Tibial nerve (tissue), 4 donors: ENCODE data around the gene ADGRG1. TPM values are rescaled to one million over a fixed set of nuclear protein-coding genes. Genes with fewer than 3 reads are reported as not detected.

Source experiments
- DNase-seq, 2 donors: peaks; one replicate each; pipeline ENCODE4 v3.0.0-alpha.2; 2019; ENCODE audit warnings: low spot score in 2 of 2
- H3K27ac ChIP-seq, 4 donors: fragments of 200-600 bp; sonication (generic) in 3 of 4; one replicate each; pipeline ENCODE4 v1.5.1; 2017 to 2019; ENCODE audit warnings: mild to moderate bottlenecking in 1 of 4
- H3K27me3 ChIP-seq, 2 donors: fragments of 200-600 bp; sonication (generic) in 1 of 2; one replicate each; pipeline versions ENCODE4 v1.5.1 to v1.6.0; 2017 to 2019
- H3K36me3 ChIP-seq, 3 donors: fragments of 200-600 bp; sonication (generic); one replicate each; pipeline ENCODE4 v1.5.1; 2018 to 2019
- H3K4me1 ChIP-seq, 4 donors: fragments of 200-600 bp; sonication (generic) in 3 of 4; one replicate each; pipeline ENCODE4 v1.5.1; 2017 to 2019
- H3K4me3 ChIP-seq, 4 donors: fragments of 200-600 bp; sonication (generic) in 3 of 4; one replicate each; pipeline ENCODE4 v1.5.1; 2017 to 2019; ENCODE audit warnings: mild to moderate bottlenecking in 1 of 4, moderate library complexity in 1 of 4
- H3K9me3 ChIP-seq, 4 donors: fragments of 200-600 bp; sonication (generic) in 3 of 4; one replicate each; pipeline ENCODE4 v1.5.1; 2017 to 2019
- CTCF ChIP-seq, 5 experiments: fragments of 200-600 bp in 3 of 5; fragments of 450-650 bp in 2 of 5; sonication (generic) in 3 of 5; IDR thresholded peaks; one replicate each; pipeline ENCODE4 v1.5.1; 2016 to 2019; ENCODE audit warnings: antibody characterized with exemption in 5 of 5, mild to moderate bottlenecking in 3 of 5, moderate library complexity in 2 of 5
- EP300 ChIP-seq, 2 donors: sonication (generic); formaldehyde crosslinking; IDR thresholded peaks; one replicate each; pipeline ENCODE4 v1.6.1; 2017; ENCODE audit warnings: antibody characterized with exemption in 2 of 2, mild to moderate bottlenecking in 1 of 2
- POLR2A ChIP-seq, 2 donors: fragments of 450-650 bp; IDR thresholded peaks; one replicate each; pipeline ENCODE4 v1.6.1; 2017; ENCODE audit warnings: antibody characterized with exemption in 2 of 2, mild to moderate bottlenecking in 2 of 2, moderate library complexity in 2 of 2
- WGBS, 2 donors: methylation state at CpG; one replicate each; pipeline ENCODE4 v1.1.5; 2018; 5-methylcytosine and 5-hydroxymethylcytosine counted together
- total RNA-seq, 4 donors: library from RNA; depleted of rRNA; stranded (reverse); fragments of >200 nt; gene quantifications; one replicate each; pipeline ENCODE4 v1.1.0, GENCODE V29; 2016

ADGRG1 gene
- total RNA-seq, 4 donors from 2014 or later = 9.0 to 59.4 (median 41.8) TPM

DNA sequence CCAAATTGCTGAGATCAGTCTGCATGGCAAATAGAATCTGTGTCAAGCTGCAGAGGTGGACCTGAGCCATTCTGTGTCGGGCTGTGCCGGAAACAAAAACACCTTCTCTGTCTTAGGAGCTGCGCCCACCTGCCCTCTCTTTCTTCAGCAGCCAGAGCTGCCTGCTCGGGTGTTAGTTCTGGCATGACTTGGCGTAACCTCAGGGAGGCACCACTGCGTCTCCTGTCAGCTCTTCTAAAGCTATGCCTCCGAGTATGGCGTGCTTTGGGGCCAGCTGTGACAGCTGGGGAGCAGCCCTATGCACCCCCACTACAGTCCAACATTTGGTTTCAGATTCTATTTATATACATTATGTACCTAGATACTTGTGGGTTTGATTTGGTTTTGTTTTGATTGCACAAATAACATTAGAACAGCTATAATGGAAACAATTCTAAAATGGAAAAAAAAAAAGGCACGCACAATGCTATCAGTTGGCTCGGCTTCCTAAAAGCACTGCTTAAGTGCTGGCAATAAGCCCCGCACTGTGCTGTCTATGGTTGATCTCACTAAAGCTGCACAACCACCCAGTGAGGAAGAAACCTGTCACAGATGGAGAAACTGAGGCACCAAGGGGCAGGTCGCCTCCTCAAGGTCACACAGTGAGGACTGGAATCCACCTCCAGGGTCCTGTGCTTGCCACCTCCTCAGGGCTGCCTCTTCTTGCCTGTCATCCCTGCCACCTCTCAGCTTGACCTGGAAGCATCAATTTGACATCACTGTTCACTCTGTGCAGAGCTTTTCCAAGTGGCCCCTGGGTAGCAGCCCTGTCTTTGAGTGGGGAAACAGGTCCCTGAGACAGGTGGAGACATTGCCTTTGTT lies 18.7 kb upstream of the ADGRG1 start:
- Histone ChIP-seq H3K4me1 (peaks cover 0 to 7% (median 0%) of the 10 kb centered on the region in 4 donors), H3K27me3 (no peaks in the 10 kb centered on the region), H3K4me3 (no peak overlapping the region), H3K27ac (peak overlapping the region in 1 of 4 donors; percentile 17), H3K36me3 (no peaks in the 10 kb centered on the region), H3K9me3 (no peaks in the 10 kb centered on the region)
- 44 to 58% methylated on average over 12 of the region's 12 CpGs for WGBS, 2 donors
- no peak for TF ChIP-seq POLR2A (IDR thresholded peaks at IDR 0.05)
- TF ChIP-seq CTCF (IDR thresholded peaks at IDR 0.05) = no peak
- TF ChIP-seq EP300 (IDR thresholded peaks at IDR 0.05) = no peak
- no peak for DNase-seq

GRCh38 chr16:57610611-57611010 lies 17.8 kb upstream of the ADGRG1 start:
- H3K4me3 ChIP-seq = no peak overlapping the region
- H3K27ac ChIP-seq = peak overlapping the region in 1 of 4 donors; percentile 17
- no peaks in the 10 kb centered on the region for H3K36me3 ChIP-seq
- H3K27me3 ChIP-seq = no peaks in the 10 kb centered on the region
- peaks cover 0 to 7% (median 0%) of the 10 kb centered on the region in 4 donors for H3K4me1 ChIP-seq
- no peak for TF ChIP-seq EP300 (IDR thresholded peaks at IDR 0.05)
- TF ChIP-seq POLR2A (IDR thresholded peaks at IDR 0.05) = no peak
- no peak for TF ChIP-seq CTCF (IDR thresholded peaks at IDR 0.05)
- DNase-seq = no peak
- WGBS, 2 donors = 77 to 83% methylated on average over 4 of the region's 4 CpGs
- H3K9me3 ChIP-seq = no peaks in the 10 kb centered on the region

DNA sequence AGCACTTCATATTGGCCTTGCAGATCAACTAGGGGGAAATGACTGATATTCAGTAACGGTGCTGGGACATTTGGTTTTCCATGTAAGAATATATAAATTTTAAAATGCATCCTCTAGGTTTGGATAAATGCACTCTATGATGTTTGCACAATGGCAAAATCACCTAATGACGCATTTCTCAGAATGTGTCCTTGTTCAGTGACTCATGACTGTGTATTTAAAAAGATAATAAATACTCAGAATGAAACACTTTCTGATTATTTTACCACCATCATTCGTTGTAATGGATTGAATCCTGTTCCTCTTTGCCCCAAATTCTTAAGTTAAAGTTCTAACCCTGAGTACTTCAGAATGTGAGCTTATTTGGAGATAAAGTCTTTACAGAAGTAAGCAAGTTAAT lies 17.2 kb upstream of the ADGRG1 start:
- no peak overlapping the region for H3K4me3 ChIP-seq
- 82 to 91% methylated on average over 3 of the region's 3 CpGs for WGBS, 2 donors

DNA sequence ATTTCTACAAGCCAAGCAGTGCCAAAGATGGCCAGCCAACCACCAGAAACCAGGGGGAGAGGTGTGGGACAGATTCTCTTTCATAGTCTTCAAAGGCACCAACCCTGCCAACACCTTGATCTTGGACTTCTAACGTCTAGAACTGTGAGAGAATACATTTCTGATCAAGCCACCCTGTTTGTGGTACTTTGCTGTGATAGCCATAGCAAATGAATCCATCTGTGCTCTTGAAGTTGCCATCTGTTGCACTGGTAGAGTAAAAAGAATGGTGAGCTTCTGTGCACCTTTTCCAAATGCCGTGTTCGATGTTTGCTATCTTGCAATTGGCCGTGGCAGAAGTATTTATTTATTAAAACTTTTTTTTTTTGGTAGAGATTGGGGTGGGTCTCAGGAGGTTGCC lies 16.7 kb upstream of the ADGRG1 start:
- no peaks in the 10 kb centered on the region for H3K9me3 ChIP-seq
- H3K4me1 ChIP-seq = peaks cover 0 to 7% (median 0%) of the 10 kb centered on the region in 4 donors
- no peaks in the 10 kb centered on the region for H3K27me3 ChIP-seq
- no peak overlapping the region for H3K4me3 ChIP-seq
- H3K27ac ChIP-seq = no peak overlapping the region
- TF ChIP-seq POLR2A (IDR thresholded peaks at IDR 0.05) (no peak), CTCF (IDR thresholded peaks at IDR 0.05) (no peak), EP300 (IDR thresholded peaks at IDR 0.05) (no peak)
- no peak for DNase-seq
- WGBS, 2 donors = 89 to 91% methylated on average over 4 of the region's 4 CpGs
- no peaks in the 10 kb centered on the region for H3K36me3 ChIP-seq

More for the DNA sequence above, 17.2 kb upstream of the ADGRG1 start:
- TF ChIP-seq CTCF (IDR thresholded peaks at IDR 0.05) (no peak), EP300 (IDR thresholded peaks at IDR 0.05) (no peak), POLR2A (IDR thresholded peaks at IDR 0.05) (no peak)
- H3K36me3 ChIP-seq = no peaks in the 10 kb centered on the region
- no peak for DNase-seq
- H3K9me3 ChIP-seq = no peaks in the 10 kb centered on the region
- H3K4me1 ChIP-seq = peaks cover 0 to 7% (median 0%) of the 10 kb centered on the region in 4 donors
- H3K27ac ChIP-seq = no peak overlapping the region
- no peaks in the 10 kb centered on the region for H3K27me3 ChIP-seq

DNA sequence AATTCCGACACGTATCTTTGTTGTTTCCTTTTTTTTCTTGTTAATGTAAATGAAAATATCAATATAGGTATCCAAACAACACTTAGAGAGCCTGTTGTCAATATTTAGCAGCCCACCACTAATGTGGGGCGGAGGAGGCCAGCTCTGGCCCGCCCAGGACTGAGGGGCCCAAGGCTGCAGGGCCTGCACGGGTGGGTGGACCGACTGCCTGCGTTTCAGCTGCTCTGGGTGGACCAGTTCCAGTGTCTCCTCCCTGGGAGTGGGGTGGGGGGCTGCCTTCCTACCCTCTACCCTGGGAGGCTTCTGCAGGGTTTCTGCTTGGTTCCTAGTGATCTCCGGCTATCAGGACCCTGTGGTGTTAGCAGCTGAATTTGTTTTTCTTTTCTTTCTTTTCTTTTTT lies 15.9 kb upstream of the ADGRG1 start:
- TF ChIP-seq POLR2A (IDR thresholded peaks at IDR 0.05) = no peak
- no peak for TF ChIP-seq CTCF (IDR thresholded peaks at IDR 0.05)
- no peak for TF ChIP-seq EP300 (IDR thresholded peaks at IDR 0.05)
- Histone ChIP-seq H3K9me3 (no peaks in the 10 kb centered on the region), H3K27me3 (no peaks in the 10 kb centered on the region), H3K4me1 (peaks cover 0 to 7% (median 0%) of the 10 kb centered on the region in 4 donors), H3K4me3 (no peak overlapping the region), H3K36me3 (no peaks in the 10 kb centered on the region), H3K27ac (no peak overlapping the region)
- 76 to 79% methylated on average over 8 of the region's 8 CpGs for WGBS, 2 donors
- no peak for DNase-seq
